ENCODE measurements around the gene FAM50A. TPM values are rescaled to one million over a fixed set of nuclear protein-coding genes. Genes with fewer than 3 reads are reported as not detected.

Gene FAM50A
- total and polyA plus RNA-seq, 2 donors (not counting 1 experiment from before 2014, with no cell fraction given) = 44.5 to 79.8 TPM

GRCh38 chrX:154482786-154483185 lies 38.8 kb downstream of the FAM50A start:
- ChIA-PET POLR2A (no interaction called here), CTCF (no interaction called here)
- no peak overlapping the region for H3K9ac ChIP-seq (ENCODE audit: low read length)
- peaks cover 0 to 11% of the 10 kb centered on the region in 2 experiments for H3K36me3 ChIP-seq (replicated peaks in 1 of 2; ENCODE audit: control extremely low read depth in 1 of 2, control insufficient read depth in 1 of 2, extremely low read depth in 1 of 2, insufficient read depth in 2 of 2, low read length in 1 of 2)
- H3K9me3 Mint-ChIP-seq (ENCODE audit: insufficient read depth) = no peaks in the 10 kb centered on the region
- WGBS (ENCODE audit: insufficient coverage) = 89% methylated on average over 3 of the region's 7 CpGs
- no peak for TF ChIP-seq CTCF (IDR thresholded peaks at IDR 0.05)
- TF ChIP-seq EZH2 (IDR thresholded peaks at IDR 0.05; ENCODE audit: borderline replicate concordance, insufficient read depth, low read depth, low read length, poor library complexity, severe bottlenecking) = no peak
- no peaks in the 10 kb centered on the region for H3K9me3 ChIP-seq (ENCODE audit: control extremely low read depth in 1 of 3, control insufficient read depth in 2 of 3, insufficient read depth in 1 of 3, low read length in 2 of 3)
- H3K79me2 ChIP-seq (ENCODE audit: control insufficient read depth, insufficient read depth, low read length) = peaks cover 15% of the 10 kb centered on the region
- no peak overlapping the region for H3K4me3 Mint-ChIP-seq
- H3K27ac Mint-ChIP-seq = no peak overlapping the region
- H3K4me2 ChIP-seq (replicated peaks; ENCODE audit: low read depth, low read length, poor library complexity, severe bottlenecking) = no peak overlapping the region
- H3K4me1 ChIP-seq (ENCODE audit: control insufficient read depth in 2 of 2, insufficient read depth in 2 of 2, low read length in 2 of 2) = peaks cover 11 to 33% of the 10 kb centered on the region in 2 donors
- no peaks in the 10 kb centered on the region for H3K27me3 Mint-ChIP-seq
- H2AFZ ChIP-seq (ENCODE audit: insufficient read depth, low read depth, low read length, poor library complexity, severe bottlenecking) = no peak overlapping the region
- DNase-seq = no peak
- no peaks in the 10 kb centered on the region for H4K20me1 ChIP-seq (ENCODE audit: control insufficient read depth, insufficient read depth, low read length, poor library complexity, severe bottlenecking)
- no peak overlapping the region for H3K27ac ChIP-seq (ENCODE audit: low read length in 2 of 2)
- H3K4me1 Mint-ChIP-seq = peaks cover 23% of the 10 kb centered on the region
- ATAC-seq (ENCODE audit: low read depth) = no peak
- no peak overlapping the region for H3K4me3 ChIP-seq (ENCODE audit: control extremely low read depth in 1 of 5, extremely low read depth in 1 of 5, insufficient read depth in 1 of 5, low read depth in 2 of 5, low read length in 4 of 5)
- intact Hi-C loops (cut with micrococcal nuclease) = no loop called here
- H3K27me3 ChIP-seq (replicated peaks in 1 of 4; ENCODE audit: control extremely low read depth in 1 of 4, control insufficient read depth in 3 of 4, insufficient read depth in 4 of 4, low read length in 3 of 4) = no peaks in the 10 kb centered on the region

- intact Hi-C loops (cut with micrococcal nuclease) = no loop called here
- H3K27ac ChIP-seq (ENCODE audit: low read length in 2 of 2) = no peak overlapping the region
- no peak overlapping the region for H3K4me2 ChIP-seq (replicated peaks; ENCODE audit: low read depth, low read length, poor library complexity, severe bottlenecking)
- TF ChIP-seq CTCF (IDR thresholded peaks at IDR 0.05) (no peak), EZH2 (IDR thresholded peaks at IDR 0.05; ENCODE audit: borderline replicate concordance, insufficient read depth, low read depth, low read length, poor library complexity, severe bottlenecking) (no peak)
- CTCF ChIA-PET = no interaction called here
- peak overlapping the region; percentile 26 for H3K4me3 Mint-ChIP-seq
- H4K20me1 ChIP-seq (ENCODE audit: control insufficient read depth, insufficient read depth, low read length, poor library complexity, severe bottlenecking) = no peaks in the 10 kb centered on the region
- no peak overlapping the region for H2AFZ ChIP-seq (ENCODE audit: insufficient read depth, low read depth, low read length, poor library complexity, severe bottlenecking)
- H3K36me3 ChIP-seq (replicated peaks in 1 of 2; ENCODE audit: control extremely low read depth in 1 of 2, control insufficient read depth in 1 of 2, extremely low read depth in 1 of 2, insufficient read depth in 2 of 2, low read length in 1 of 2) = peaks cover 0 to 13% of the 10 kb centered on the region in 2 experiments
- H3K27ac Mint-ChIP-seq = no peak overlapping the region
- no peak for ATAC-seq (ENCODE audit: low read depth)
- H3K27me3 ChIP-seq (replicated peaks in 1 of 4; ENCODE audit: control extremely low read depth in 1 of 4, control insufficient read depth in 3 of 4, insufficient read depth in 4 of 4, low read length in 3 of 4) = no peaks in the 10 kb centered on the region
- no peak for DNase-seq
- no peak overlapping the region for H3K4me3 ChIP-seq (ENCODE audit: control extremely low read depth in 1 of 5, extremely low read depth in 1 of 5, insufficient read depth in 1 of 5, low read depth in 2 of 5, low read length in 4 of 5)
- no peak overlapping the region for H3K9ac ChIP-seq (ENCODE audit: low read length)
- peaks cover 20% of the 10 kb centered on the region for H3K4me1 Mint-ChIP-seq
- no peaks in the 10 kb centered on the region for H3K27me3 Mint-ChIP-seq
- peaks cover 15% of the 10 kb centered on the region for H3K79me2 ChIP-seq (ENCODE audit: control insufficient read depth, insufficient read depth, low read length)
- no peaks in the 10 kb centered on the region for H3K9me3 ChIP-seq (ENCODE audit: control extremely low read depth in 1 of 3, control insufficient read depth in 2 of 3, insufficient read depth in 1 of 3, low read length in 2 of 3)
- peaks cover 11 to 28% of the 10 kb centered on the region in 2 donors for H3K4me1 ChIP-seq (ENCODE audit: control insufficient read depth in 2 of 2, insufficient read depth in 2 of 2, low read length in 2 of 2)
- POLR2A ChIA-PET = no interaction called here
- WGBS (ENCODE audit: insufficient coverage) = 69% methylated on average over 4 of the region's 7 CpGs
- H3K9me3 Mint-ChIP-seq (ENCODE audit: insufficient read depth) = no peaks in the 10 kb centered on the region
Observed at GRCh38 chrX:154483325-154483724, 39.4 kb downstream of the FAM50A start.

Data from B cell (primary cell).